Psoas muscle (tissue), 8 donors: ENCODE results near the gene DENND1B. TPM values are rescaled to one million over a fixed set of nuclear protein-coding genes. Genes with fewer than 3 reads are reported as not detected.

Experiments
- ATAC-seq, 4 donors: fragments of 200-7000 bp; cut with Tn5 transposase; one replicate each; pipeline ENCODE4 v1.9.1; 2020; ENCODE audit warnings: moderate library complexity in 3 of 4, mild to moderate bottlenecking in 2 of 4
- DNase-seq, 2 donors: peaks; one replicate each; pipeline ENCODE4 v3.0.0-alpha.2; 2020
- H3K27ac ChIP-seq: fragments of 200-600 bp; one replicate; pipeline ENCODE4 v1.8.0; 2022
- H3K27me3 ChIP-seq, 3 donors: fragments of 200-600 bp in 1 of 3; one replicate each; pipeline versions ENCODE4 v1.6.1 to v1.8.0; 2013 to 2022; ENCODE audit warnings: low read length in 2 of 3, mild to moderate bottlenecking in 2 of 3, moderate library complexity in 1 of 3; ENCODE audit not compliant: insufficient read depth in 3 of 3
- H3K36me3 ChIP-seq, 2 donors: fragments of 200-600 bp in 1 of 2; one replicate each; pipeline versions ENCODE4 v1.6.1 to v1.8.0; 2013 to 2022; ENCODE audit warnings: low read depth in 1 of 2, mild to moderate bottlenecking in 1 of 2, moderate library complexity in 1 of 2; ENCODE audit not compliant: insufficient read depth in 1 of 2
- H3K4me1 ChIP-seq: fragments of 200-600 bp; one replicate; pipeline ENCODE4 v1.8.0; 2022
- H3K4me3 ChIP-seq: fragments of 200-600 bp; one replicate; pipeline ENCODE4 v1.8.0; 2022; ENCODE audit warnings: mild to moderate bottlenecking
- H3K9me3 ChIP-seq: fragments of 200-600 bp; one replicate; pipeline ENCODE4 v1.8.0; 2022
- WGBS, 3 donors: extraction: QIAGEN DNeasy Blood & Tissue Kit; methylation state at CpG; one replicate each; pipeline versions ENCODE4 v1.1.6 to v1.1.7; 2013; 5-methylcytosine and 5-hydroxymethylcytosine counted together
- intact Hi-C, 2 donors: fragments of 100-400 bp; cut with DNase I; formaldehyde crosslinking; loops; one replicate each; pipeline versions ENCODE4 v1.11.0 to v1.14.2; 2022
- polyA plus RNA-seq, 3 donors: library from polyadenylated mRNA; stranded (reverse); fragments of 200-250 nt; gene quantifications; one replicate each; pipeline ENCODE4 v1.2.3, GENCODE V29; 2013
- total RNA-seq, 4 donors: library from RNA; stranded (reverse); fragmentation: NEBNext Ultra II Directional in 2 of 4; extraction: Animal tissue kit (Norgen Biotek cat#: 25700) in 2 of 4; gene quantifications; one replicate each; pipeline versions ENCODE4 v1.2.1 to v1.2.4, GENCODE V29; 2021 to 2023
- TF ChIP-seq, protein P1 (sequence below): fragments of 200-600 bp; IDR thresholded peaks from one replicate; pipeline ENCODE4 v1.8.0; 2022; ENCODE audit warnings: antibody characterized with exemption
- donor health status: healthy with polysubstance abuse.
- donor health status: DM: no; HTN: no; CAD: no; lungs with moderate emphysema.
- donor health status: Bipolar disorder and iron deficiency.
- donor health status: healthy.
- donor health status: DM: yes; HTN: yes; CAD: no.
- donor health status: DM: no; HTN: no; CAD: no.
- donor health status: DM: no; HTN: no; CAD: no.
- donor health status: DM: yes; HTN: yes; CAD: no.

The DENND1B gene
- total and polyA plus RNA-seq, 7 donors: 1.4 to 11.5 (median 6.2) TPM

DNA sequence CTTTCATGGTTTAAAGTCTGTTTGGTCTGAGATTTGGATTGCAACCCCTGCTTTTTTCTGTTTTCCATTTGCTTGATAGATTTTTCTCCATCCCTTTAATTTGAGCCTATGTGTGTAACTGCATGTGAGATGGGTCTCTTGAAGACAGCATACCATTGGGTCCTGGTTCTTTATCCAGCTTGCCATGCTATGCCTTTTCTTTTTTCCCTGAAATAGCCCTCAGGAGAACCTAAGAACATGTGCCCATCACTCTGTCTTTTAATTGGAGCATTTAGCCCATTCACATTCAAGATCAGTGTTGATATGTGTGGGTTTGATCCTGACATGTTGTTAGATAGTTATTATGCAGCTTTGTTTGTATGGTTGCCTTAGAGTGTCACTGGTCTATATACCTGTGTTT lies 21.7 kb upstream of the DENND1B start:
- Histone ChIP-seq H3K4me1 (no peaks in the 10 kb centered on the region), H3K27me3 (no peaks in the 10 kb centered on the region), H3K9me3 (peaks cover 10% of the 10 kb centered on the region), H3K36me3 (no peaks in the 10 kb centered on the region), H3K27ac (no peak overlapping the region), H3K4me3 (no peak overlapping the region)
- intact Hi-C loops: no loop called here
- DNase-seq: no peak
- TF ChIP-seq, protein P1, sequence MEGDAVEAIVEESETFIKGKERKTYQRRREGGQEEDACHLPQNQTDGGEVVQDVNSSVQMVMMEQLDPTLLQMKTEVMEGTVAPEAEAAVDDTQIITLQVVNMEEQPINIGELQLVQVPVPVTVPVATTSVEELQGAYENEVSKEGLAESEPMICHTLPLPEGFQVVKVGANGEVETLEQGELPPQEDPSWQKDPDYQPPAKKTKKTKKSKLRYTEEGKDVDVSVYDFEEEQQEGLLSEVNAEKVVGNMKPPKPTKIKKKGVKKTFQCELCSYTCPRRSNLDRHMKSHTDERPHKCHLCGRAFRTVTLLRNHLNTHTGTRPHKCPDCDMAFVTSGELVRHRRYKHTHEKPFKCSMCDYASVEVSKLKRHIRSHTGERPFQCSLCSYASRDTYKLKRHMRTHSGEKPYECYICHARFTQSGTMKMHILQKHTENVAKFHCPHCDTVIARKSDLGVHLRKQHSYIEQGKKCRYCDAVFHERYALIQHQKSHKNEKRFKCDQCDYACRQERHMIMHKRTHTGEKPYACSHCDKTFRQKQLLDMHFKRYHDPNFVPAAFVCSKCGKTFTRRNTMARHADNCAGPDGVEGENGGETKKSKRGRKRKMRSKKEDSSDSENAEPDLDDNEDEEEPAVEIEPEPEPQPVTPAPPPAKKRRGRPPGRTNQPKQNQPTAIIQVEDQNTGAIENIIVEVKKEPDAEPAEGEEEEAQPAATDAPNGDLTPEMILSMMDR: no peak
- ATAC-seq: no peak

- H3K36me3 ChIP-seq: no peaks in the 10 kb centered on the region
- H3K27ac ChIP-seq: no peak overlapping the region
- no peaks in the 10 kb centered on the region for H3K27me3 ChIP-seq
- ATAC-seq: no peak
- no peaks in the 10 kb centered on the region for H3K4me1 ChIP-seq
- H3K4me3 ChIP-seq: no peak overlapping the region
- 77 to 79% (median 79%) methylated on average over 3 of the region's 3 CpGs for WGBS, 3 donors
- no peak for DNase-seq
- H3K9me3 ChIP-seq: no peaks in the 10 kb centered on the region
- intact Hi-C loops: no loop called here
- TF ChIP-seq, protein P1: no peak
These were observed 13.8 kb upstream of the DENND1B start for GRCh38 chr1:197788741-197789739.

DNA sequence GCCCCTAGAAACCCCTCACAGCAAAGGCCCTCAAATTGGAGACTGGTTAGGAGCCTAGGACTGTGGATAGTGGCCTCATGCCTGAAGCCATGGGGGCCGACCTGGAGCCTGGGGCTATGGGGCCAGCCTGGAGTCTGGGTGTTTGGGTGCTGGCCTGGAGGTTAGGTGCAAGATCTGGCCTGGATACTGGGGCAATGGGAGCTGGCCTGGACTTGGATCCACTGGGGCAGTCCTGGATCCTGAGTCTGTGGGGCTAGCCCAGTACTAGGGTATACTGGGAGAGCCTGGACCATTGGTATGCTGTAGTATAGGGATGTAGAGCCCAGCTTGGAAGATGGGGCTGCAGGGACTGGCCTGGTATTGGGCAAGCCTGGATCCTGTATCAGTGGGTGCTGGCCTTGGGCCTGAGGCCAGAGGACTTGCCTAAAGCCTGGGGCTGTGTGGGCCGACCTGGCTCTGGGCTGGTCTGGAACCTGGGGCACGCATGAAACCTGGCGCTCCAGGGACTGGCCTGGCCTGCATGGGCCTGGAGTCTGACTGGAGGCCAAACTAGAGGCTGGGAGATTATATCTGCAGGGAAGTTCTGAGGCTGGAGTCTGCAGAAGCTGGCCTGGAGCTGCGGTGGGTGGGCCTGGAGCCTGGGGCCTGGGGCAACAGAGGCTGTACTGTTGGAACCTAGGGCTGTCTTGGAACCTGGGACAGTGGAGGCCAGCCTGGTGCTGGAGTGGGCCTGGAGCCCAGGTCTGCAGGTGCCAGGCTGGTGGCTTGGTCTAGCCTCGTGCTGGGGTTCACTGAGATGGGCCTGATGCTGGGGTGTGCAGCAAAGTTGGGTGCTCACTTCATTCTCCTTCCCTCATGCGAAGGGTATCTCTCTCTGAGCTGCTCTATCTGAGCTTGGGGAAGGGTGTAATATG lies 12.6 kb upstream of the DENND1B start:
- Histone ChIP-seq H3K36me3 (no peaks in the 10 kb centered on the region), H3K27ac (no peak overlapping the region), H3K4me3 (no peak overlapping the region), H3K9me3 (no peaks in the 10 kb centered on the region), H3K27me3 (no peaks in the 10 kb centered on the region), H3K4me1 (no peaks in the 10 kb centered on the region)
- no peak for DNase-seq
- intact Hi-C loops: no loop called here
- 83 to 88% (median 83%) methylated on average over 7 of the region's 7 CpGs for WGBS, 3 donors
- no peak for ATAC-seq
- TF ChIP-seq, protein P1: no peak

DNA sequence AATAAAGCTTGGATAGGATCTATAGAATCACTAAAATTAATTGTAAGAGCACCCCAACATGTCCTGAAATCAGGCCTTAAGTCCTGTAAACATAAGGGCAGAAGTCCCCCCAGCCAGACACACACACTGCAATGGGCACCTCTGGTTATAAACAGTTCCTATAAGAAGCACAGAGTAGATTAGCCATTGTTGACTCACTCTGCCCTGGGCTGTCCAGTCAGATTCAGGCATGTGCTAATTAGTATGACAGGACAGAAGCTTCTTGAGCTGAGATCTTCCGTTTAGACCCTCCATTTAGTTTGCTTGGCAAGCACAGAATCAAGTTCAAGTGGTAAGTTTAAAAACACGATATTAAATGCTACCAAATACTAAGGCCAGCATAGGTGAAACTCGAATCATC lies 11.8 kb upstream of the DENND1B start:
- Histone ChIP-seq H3K27me3 (no peaks in the 10 kb centered on the region), H3K4me3 (no peak overlapping the region), H3K9me3 (no peaks in the 10 kb centered on the region), H3K4me1 (no peaks in the 10 kb centered on the region), H3K27ac (no peak overlapping the region), H3K36me3 (no peaks in the 10 kb centered on the region)
- 83 to 95% (median 84%) methylated on average over 3 of the region's 3 CpGs for WGBS, 3 donors
- DNase-seq (no peak), ATAC-seq (no peak)
- intact Hi-C loops: no loop called here
- TF ChIP-seq, protein P1: no peak
